NCI-H69 (cell line): ENCODE measurements around the gene ROGDI.
A peak's percentile ranks its signal among the peaks of the same experiment; 100 is the strongest.

Experiments used
- DNase-seq: peaks from one replicate; lab custom pipeline; 2025; lab: John Stamatoyannopoulos, UW

ROGDI gene

GRCh38 chr16:4801962-4802658, at the start of gene ROGDI:
Gene ROGDI, minus strand, starts transcription at chr16:4802633. Its CDS starts 62 bp downstream, at chr16:4802571.
- DNase-seq = peak; percentile 94

GRCh38 chr16:4850211-4850610, 47.8 kb upstream of the ROGDI start:
- no peak for DNase-seq

- peak; percentile 70 for DNase-seq
These were observed 45.5 kb upstream of the ROGDI start for GRCh38 chr16:4847774-4848587.

- DNase-seq = peak; percentile 99
These were observed 44.7 kb upstream of the ROGDI start, which contains the start of the genes GLYR1 and UBN1 for GRCh38 chr16:4846901-4847773. Gene GLYR1, minus strand, starts transcription at chr16:4847288. Its CDS starts 23 bp downstream, at chr16:4847265. Gene UBN1, plus strand, starts transcription at chr16:4847481. Its CDS starts 5,437 bp downstream, at chr16:4852918.

- DNase-seq = peak; percentile 55
These were observed 44.1 kb upstream of the ROGDI start for GRCh38 chr16:4846503-4846900.

GRCh38 chr16:4840984-4841383, 38.6 kb upstream of the ROGDI start:
- DNase-seq = no peak

GRCh38 chr16:4839942-4840341, 37.5 kb upstream of the ROGDI start:
- no peak for DNase-seq

GRCh38 chr16:4837733-4838501, 35.5 kb upstream of the ROGDI start:
- DNase-seq = no peak

- no peak for DNase-seq
These were observed 34.3 kb upstream of the ROGDI start for GRCh38 chr16:4836727-4837126.

GRCh38 chr16:4833584-4833983, 31.2 kb upstream of the ROGDI start:
- DNase-seq = no peak

- no peak for DNase-seq
These were observed 30.4 kb upstream of the ROGDI start for GRCh38 chr16:4832698-4833343.

GRCh38 chr16:4831616-4832015, 29.2 kb upstream of the ROGDI start:
- DNase-seq = no peak

- DNase-seq = no peak
These were observed 28.0 kb upstream of the ROGDI start for GRCh38 chr16:4830408-4830807.

GRCh38 chr16:4828567-4829321, 26.3 kb upstream of the ROGDI start:
- DNase-seq = no peak

GRCh38 chr16:4826980-4827379, 24.5 kb upstream of the ROGDI start:
- DNase-seq = no peak

- DNase-seq = no peak
These were observed 24.1 kb upstream of the ROGDI start for GRCh38 chr16:4826526-4826925.

GRCh38 chr16:4825196-4825595, 22.8 kb upstream of the ROGDI start:
- no peak for DNase-seq

GRCh38 chr16:4820652-4821051, 18.2 kb upstream of the ROGDI start:
- DNase-seq = no peak

- DNase-seq = no peak
These were observed 12.2 kb upstream of the ROGDI start for GRCh38 chr16:4814542-4815173.

GRCh38 chr16:4814046-4814445, 11.6 kb upstream of the ROGDI start:
- DNase-seq = no peak
